Spleen (tissue), 11 donors: Measurements from ENCODE around the gene UBE2E2. TPM values are rescaled to one million over a fixed set of nuclear protein-coding genes. Genes with fewer than 3 reads are reported as not detected.

Experiments used
- DNase-seq: peaks from one replicate; pipeline ENCODE4 v3.0.0-alpha.2; 2020
- H3K27ac ChIP-seq, 8 donors: fragments of 200-600 bp; sonication (generic) in 7 of 8; 1 replicate in 4 of 8; 2 replicates in 4 of 8; pipeline versions ENCODE4 v1.5.0 to v1.8.0; 2016 to 2021; ENCODE audit warnings: inconsistent platforms in 4 of 8, mild to moderate bottlenecking in 4 of 8, moderate library complexity in 1 of 8
- H3K27me3 ChIP-seq, 7 donors: fragments of 200-600 bp; sonication (generic) in 6 of 7; replicated peaks in 1 of 7; 1 replicate in 4 of 7; 2 replicates in 3 of 7; pipeline versions ENCODE4 v1.5.0 to v1.8.0; 2016 to 2021; ENCODE audit warnings: inconsistent platforms in 3 of 7, mild to moderate bottlenecking in 1 of 7
- H3K36me3 ChIP-seq, 6 donors: fragments of 200-600 bp; sonication (generic) in 5 of 6; 1 replicate in 4 of 6; 2 replicates in 2 of 6; pipeline versions ENCODE4 v1.5.0 to v1.8.0; 2016 to 2021; ENCODE audit warnings: inconsistent platforms in 2 of 6
- H3K4me1 ChIP-seq, 6 donors: fragments of 200-600 bp; sonication (generic) in 5 of 6; 1 replicate in 3 of 6; 2 replicates in 3 of 6; pipeline versions ENCODE4 v1.5.0 to v1.8.0; 2016 to 2021; ENCODE audit warnings: inconsistent platforms in 3 of 6
- H3K4me3 ChIP-seq, 8 donors: fragments of 200-600 bp; sonication (generic) in 7 of 8; 1 replicate in 4 of 8; 2 replicates in 4 of 8; pipeline versions ENCODE4 v1.5.0 to v1.8.0; 2016 to 2021; ENCODE audit warnings: inconsistent platforms in 4 of 8, mild to moderate bottlenecking in 4 of 8, moderate library complexity in 2 of 8
- H3K9me3 ChIP-seq, 8 donors: fragments of 200-600 bp; sonication (generic) in 7 of 8; 1 replicate in 4 of 8; 2 replicates in 4 of 8; pipeline versions ENCODE4 v1.5.0 to v1.8.0; 2016 to 2021; ENCODE audit warnings: inconsistent platforms in 4 of 8
- CTCF ChIP-seq, 11 experiments: fragments of 200-600 bp in 7 of 11; fragments of 450-650 bp in 4 of 11; sonication (generic) in 4 of 11; IDR thresholded peaks in 8 of 11; conservative IDR thresholded peaks in 3 of 11; 1 replicate in 7 of 11; 2 replicates in 4 of 11; pipeline versions ENCODE4 v1.4.0 to v1.8.0; 2016 to 2021; ENCODE audit warnings: antibody characterized with exemption in 11 of 11, inconsistent platforms in 4 of 11, mild to moderate bottlenecking in 1 of 11
- POLR2A ChIP-seq, 3 donors: fragments of 450-650 bp; IDR thresholded peaks; one replicate each; pipeline ENCODE4 v1.5.1; 2017; ENCODE audit warnings: antibody characterized with exemption in 3 of 3, mild to moderate bottlenecking in 1 of 3
- POLR2AphosphoS5 ChIP-seq, 3 donors: sonication (generic); formaldehyde crosslinking; IDR thresholded peaks; one replicate each; pipeline ENCODE4 v1.5.1; 2017; ENCODE audit warnings: antibody characterized with exemption in 3 of 3
- WGBS, 5 donors: extraction: QIAGEN DNeasy Blood & Tissue Kit in 3 of 5; methylation state at CpG; one replicate each; pipeline versions ENCODE4 v1.1.5 to v1.1.7; 2013 to 2018; 5-methylcytosine and 5-hydroxymethylcytosine counted together
- intact Hi-C: fragments of 100-400 bp; cut with DNase I; formaldehyde crosslinking; loops from one replicate; pipeline ENCODE4 v1.15.0; 2023; ENCODE audit warnings: low total_unique reads
- polyA plus RNA-seq, 3 donors: library from polyadenylated mRNA; stranded (reverse); fragments of 200-250 nt; gene quantifications; one replicate each; pipeline ENCODE4 v1.2.1, GENCODE V29; 2013
- total RNA-seq, 7 donors: library from RNA; depleted of rRNA in 3 of 7; stranded (reverse); fragments of >200 nt in 3 of 7; fragmentation: NEBNext Ultra II Directional in 4 of 7; extraction: Animal tissue kit (Norgen Biotek cat#: 25700) in 4 of 7; gene quantifications; one replicate each; pipeline versions ENCODE4 v1.1.0 to v1.2.1, GENCODE V29; 2016 to 2021
- donor health status: healthy with polysubstance abuse.
- donor health status: DM: no; HTN: no; CAD: no; lungs with moderate emphysema.
- donor health status: DM: no; HTN: no; CAD: no.
- donor health status: Bipolar disorder and iron deficiency.
- donor health status: healthy.
- donor health status: DM: no; HTN: no; CAD: no.
- donor health status: DM: yes; HTN: yes; CAD: no.

UBE2E2 gene
- total and polyA plus RNA-seq, 10 donors = 27.9 to 87.6 (median 41.2) TPM

- Histone ChIP-seq H3K36me3 (no peaks in the 10 kb centered on the region), H3K27me3 (no peaks in the 10 kb centered on the region), H3K9me3 (peaks cover 0 to 13% (median 3%) of the 10 kb centered on the region in 8 donors), H3K4me3 (no peak overlapping the region), H3K27ac (no peak overlapping the region), H3K4me1 (peaks cover 2 to 15% (median 12%) of the 10 kb centered on the region in 6 donors)
- TF ChIP-seq POLR2A (IDR thresholded peaks at IDR 0.05) (no peak), POLR2AphosphoS5 (IDR thresholded peaks at IDR 0.05) (no peak), CTCF (IDR thresholded peaks at IDR 0.05 in 8 of 11, conservative IDR thresholded peaks at IDR 0.05 in 3 of 11) (no peak)
- 87 to 96% (median 88%) methylated on average over 5 of the region's 5 CpGs for WGBS, 5 donors
- DNase-seq = no peak
- intact Hi-C loops = no loop called here
These were observed 116.5 kb downstream of the UBE2E2 start for GRCh38 chr3:23319366-23320312.

- intact Hi-C loops = no loop called here
- H3K36me3 ChIP-seq = no peaks in the 10 kb centered on the region
- TF ChIP-seq CTCF (IDR thresholded peaks at IDR 0.05 in 8 of 11, conservative IDR thresholded peaks at IDR 0.05 in 3 of 11) (no peak), POLR2A (IDR thresholded peaks at IDR 0.05) (no peak), POLR2AphosphoS5 (IDR thresholded peaks at IDR 0.05) (no peak)
- peaks cover 8 to 27% (median 23%) of the 10 kb centered on the region in 6 donors for H3K4me1 ChIP-seq
- H3K27ac ChIP-seq = no peak overlapping the region
- no peaks in the 10 kb centered on the region for H3K27me3 ChIP-seq
- DNase-seq = no peak
- WGBS, 5 donors = 90 to 95% (median 94%) methylated on average over 10 of the region's 10 CpGs
- H3K9me3 ChIP-seq = peaks cover 0 to 13% (median 3%) of the 10 kb centered on the region in 8 donors
- no peak overlapping the region for H3K4me3 ChIP-seq
These were observed 117.8 kb downstream of the UBE2E2 start for GRCh38 chr3:23320586-23321570.

GRCh38 chr3:23324745-23325144, 121.6 kb downstream of the UBE2E2 start:
- no peaks in the 10 kb centered on the region for H3K36me3 ChIP-seq
- peaks cover 8 to 42% (median 25%) of the 10 kb centered on the region in 6 donors for H3K4me1 ChIP-seq
- H3K4me3 ChIP-seq = no peak overlapping the region
- no peak for DNase-seq
- H3K27me3 ChIP-seq = no peaks in the 10 kb centered on the region
- intact Hi-C loops = no loop called here
- WGBS, 5 donors = 0 to 8% (median 5%) methylated on average over 1 of the region's 1 CpG
- no peaks in the 10 kb centered on the region for H3K9me3 ChIP-seq
- H3K27ac ChIP-seq = peak overlapping the region in 2 of 8 donors; percentile 7 to 9
- TF ChIP-seq POLR2AphosphoS5 (IDR thresholded peaks at IDR 0.05) = no peak
- TF ChIP-seq CTCF (IDR thresholded peaks at IDR 0.05 in 8 of 11, conservative IDR thresholded peaks at IDR 0.05 in 3 of 11) = no peak
- no peak for TF ChIP-seq POLR2A (IDR thresholded peaks at IDR 0.05)
